ENCODE data around the gene SLC2A9. TPM values are rescaled to one million over a fixed set of nuclear protein-coding genes. Genes with fewer than 3 reads are reported as not detected.

SLC2A9 gene
- polyA plus RNA-seq (ENCODE audit: insufficient read length in 4 of 4) = 10 to 100 TPM in 3 of 4 donors, 1 to 10 TPM in 1; 9.2 to 10.6 (median 10.3) TPM

- no peak for DNase-seq (ENCODE audit: low read depth in 4 of 4, low spot score in 3 of 4)
These were observed at the start of gene SLC2A9 for GRCh38 chr4:10020871-10021652. Gene SLC2A9, minus strand, starts transcription at chr4:10021497. Its CDS starts 68 bp downstream, at chr4:10021429.

GRCh38 chr4:10069075-10069642 is 47.9 kb upstream of the SLC2A9 start:
- DNase-seq (ENCODE audit: low read depth in 4 of 4, low spot score in 3 of 4) = no peak

- DNase-seq (ENCODE audit: low read depth in 4 of 4, low spot score in 3 of 4) = no peak
These were observed 45.7 kb upstream of the SLC2A9 start for GRCh38 chr4:10066670-10067651.

GRCh38 chr4:10066206-10066605 is 44.9 kb upstream of the SLC2A9 start:
- DNase-seq (ENCODE audit: low read depth in 4 of 4, low spot score in 3 of 4) = no peak

GRCh38 chr4:10063544-10064300 is 42.4 kb upstream of the SLC2A9 start:
- no peak for DNase-seq (ENCODE audit: low read depth in 4 of 4, low spot score in 3 of 4)

GRCh38 chr4:10061650-10062415 is 40.5 kb upstream of the SLC2A9 start:
- no peak for DNase-seq (ENCODE audit: low read depth in 4 of 4, low spot score in 3 of 4)

GRCh38 chr4:10058371-10058770 is 37.1 kb upstream of the SLC2A9 start:
- no peak for DNase-seq (ENCODE audit: low read depth in 4 of 4, low spot score in 3 of 4)

GRCh38 chr4:10057023-10057395 is 35.7 kb upstream of the SLC2A9 start:
- DNase-seq (ENCODE audit: low read depth in 4 of 4, low spot score in 3 of 4) = no peak

- DNase-seq (ENCODE audit: low read depth in 4 of 4, low spot score in 3 of 4) = no peak
These were observed 35.2 kb upstream of the SLC2A9 start for GRCh38 chr4:10056334-10057022.

- DNase-seq (ENCODE audit: low read depth in 4 of 4, low spot score in 3 of 4) = no peak
These were observed 34.6 kb upstream of the SLC2A9 start for GRCh38 chr4:10055871-10056270.

- no peak for DNase-seq (ENCODE audit: low read depth in 4 of 4, low spot score in 3 of 4)
These were observed 33.3 kb upstream of the SLC2A9 start for GRCh38 chr4:10054571-10055041.

GRCh38 chr4:10053635-10054453 is 32.5 kb upstream of the SLC2A9 start:
- no peak for DNase-seq (ENCODE audit: low read depth in 4 of 4, low spot score in 3 of 4)

- no peak for DNase-seq (ENCODE audit: low read depth in 4 of 4, low spot score in 3 of 4)
These were observed 30.3 kb upstream of the SLC2A9 start for GRCh38 chr4:10051517-10052135.

GRCh38 chr4:10050721-10051120 is 29.4 kb upstream of the SLC2A9 start:
- DNase-seq (ENCODE audit: low read depth in 4 of 4, low spot score in 3 of 4) = no peak

- DNase-seq (ENCODE audit: low read depth in 4 of 4, low spot score in 3 of 4) = no peak
These were observed 29.0 kb upstream of the SLC2A9 start for GRCh38 chr4:10050261-10050661.

GRCh38 chr4:10048941-10049697 is 27.8 kb upstream of the SLC2A9 start:
- no peak for DNase-seq (ENCODE audit: low read depth in 4 of 4, low spot score in 3 of 4)

- DNase-seq (ENCODE audit: low read depth in 4 of 4, low spot score in 3 of 4) = no peak
These were observed 26.7 kb upstream of the SLC2A9 start for GRCh38 chr4:10047967-10048366.

All from right renal pelvis (tissue), 4 donors.